Posterior vena cava (tissue), 2 donors: ENCODE measurements around the gene AP5S1. TPM values are rescaled to one million over a fixed set of nuclear protein-coding genes. Genes with fewer than 3 reads are reported as not detected.

Experiments
- DNase-seq: peaks from one replicate; pipeline ENCODE4 v3.0.0-alpha.2; 2020; ENCODE audit warnings: low spot score
- intact Hi-C, 2 donors: fragments of 100-400 bp; cut with DNase I; formaldehyde crosslinking; loops; one replicate each; pipeline versions ENCODE4 v1.14.1 to v1.14.2; 2022 to 2023
- total RNA-seq, 2 donors: library from RNA; stranded (reverse); fragmentation: NEBNext Ultra II Directional; extraction: Animal tissue kit (Norgen Biotek cat#: 25700); gene quantifications; one replicate each; pipeline ENCODE4 v1.2.1, GENCODE V29; 2021
- donor health status: DM: yes; HTN: yes; CAD: no.
- donor health status: DM: yes; HTN: yes; CAD: no.

Gene AP5S1
- total RNA-seq, 2 donors from 2014 or later = 8.8 to 11.2 TPM

DNA sequence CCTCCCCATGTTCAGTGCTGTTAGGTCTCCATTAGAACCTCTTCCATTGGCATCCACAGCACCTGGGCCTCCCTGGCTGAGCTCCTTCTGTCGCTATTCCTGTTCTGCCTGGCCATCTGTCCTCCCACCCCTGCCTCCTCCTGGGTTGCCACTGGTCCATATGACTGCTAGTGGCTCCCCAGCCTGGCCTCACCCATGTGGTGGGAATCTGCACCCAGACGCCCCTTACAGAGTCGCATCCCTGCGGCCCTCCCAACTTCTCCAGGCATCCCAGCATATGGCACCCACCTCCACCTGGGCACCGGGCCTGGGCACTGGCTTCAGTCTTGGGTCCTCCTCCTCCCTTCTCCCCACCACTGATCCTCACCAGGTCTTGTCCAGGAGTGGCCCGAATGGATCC is 16.5 kb upstream of the AP5S1 start:
- intact Hi-C loops = no loop called here
- peak; percentile 75 for DNase-seq

DNA sequence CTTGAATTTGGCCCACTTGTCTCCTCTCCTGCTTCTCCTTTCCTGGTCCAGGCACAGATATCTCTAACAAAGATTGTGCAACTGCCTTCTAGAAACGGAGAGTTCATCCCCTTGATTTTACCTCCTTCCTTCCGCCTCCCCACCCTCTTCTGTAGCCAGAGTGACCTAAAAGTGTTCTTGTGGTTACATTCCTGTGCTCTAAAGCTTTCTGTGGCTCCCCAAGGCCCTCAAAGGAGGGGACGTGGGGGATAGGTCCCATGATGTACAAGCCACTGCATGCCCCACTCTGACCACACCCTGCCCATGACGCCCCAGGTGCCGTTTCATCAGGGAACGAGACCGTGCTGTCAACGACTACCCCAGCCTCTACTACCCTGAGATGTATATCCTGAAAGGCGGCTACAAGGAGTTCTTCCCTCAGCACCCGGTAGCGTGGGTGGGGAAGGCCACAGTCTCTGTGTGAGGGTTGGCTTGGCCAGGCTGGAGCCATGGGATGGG is 16.0 kb upstream of the AP5S1 start:
- DNase-seq = peak; percentile 58
- intact Hi-C loops = no loop called here

- intact Hi-C loops = no loop called here
- DNase-seq = no peak
Measured at GRCh38 chr20:3804781-3805180, 15.6 kb upstream of the AP5S1 start.

DNA sequence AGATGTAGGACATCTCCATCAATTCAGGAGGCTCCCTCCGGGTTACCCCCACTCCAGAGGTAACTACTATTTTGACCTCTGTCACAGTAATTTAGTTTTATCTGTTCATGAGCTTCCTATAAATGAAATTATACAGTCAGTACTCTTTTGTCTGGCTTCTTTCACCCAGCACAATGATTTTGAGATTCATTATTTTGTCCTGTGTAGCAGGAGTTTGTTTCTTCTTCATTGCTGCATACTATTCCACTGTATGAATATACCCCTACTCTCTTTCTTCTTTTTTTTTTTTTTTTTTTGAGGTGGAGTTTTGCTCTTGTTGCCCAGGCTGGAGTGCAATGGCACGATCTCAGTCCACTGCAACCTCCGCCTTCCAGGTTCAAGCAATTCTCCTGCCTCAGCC is 11.8 kb upstream of the AP5S1 start:
- intact Hi-C loops = no loop called here

GRCh38 chr20:3811467-3812258 is 8.7 kb upstream of the AP5S1 start:
- intact Hi-C loops = no loop called here
- DNase-seq = peak; percentile 99

More for the DNA sequence above, 11.8 kb upstream of the AP5S1 start:
- no peak for DNase-seq

DNA sequence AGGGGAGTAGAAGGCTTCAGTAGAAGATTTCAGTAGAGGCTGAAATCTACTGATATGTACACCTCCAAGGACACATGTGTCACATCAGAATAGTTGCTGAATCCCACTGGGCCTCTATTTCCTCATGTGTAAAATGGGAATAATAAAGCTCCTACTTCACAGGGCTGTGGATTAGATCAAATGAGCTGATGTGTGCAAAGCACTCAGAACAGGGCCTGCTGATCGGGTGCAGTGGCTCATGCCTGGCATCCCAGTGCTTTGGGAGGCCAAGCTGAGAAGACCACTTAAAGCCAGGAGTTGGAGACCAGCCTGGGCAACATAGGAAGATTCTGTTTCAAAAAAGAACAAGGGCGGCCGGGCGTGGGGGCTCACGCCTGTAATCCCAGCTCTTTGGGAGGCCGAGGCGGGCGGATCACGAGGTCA is 8.1 kb upstream of the AP5S1 start:
- intact Hi-C loops = no loop called here
- peak; percentile 46 for DNase-seq

GRCh38 chr20:3812975-3813847 is 7.1 kb upstream of the AP5S1 start:
- intact Hi-C loops = no loop called here
- peak; percentile 40 for DNase-seq

DNA sequence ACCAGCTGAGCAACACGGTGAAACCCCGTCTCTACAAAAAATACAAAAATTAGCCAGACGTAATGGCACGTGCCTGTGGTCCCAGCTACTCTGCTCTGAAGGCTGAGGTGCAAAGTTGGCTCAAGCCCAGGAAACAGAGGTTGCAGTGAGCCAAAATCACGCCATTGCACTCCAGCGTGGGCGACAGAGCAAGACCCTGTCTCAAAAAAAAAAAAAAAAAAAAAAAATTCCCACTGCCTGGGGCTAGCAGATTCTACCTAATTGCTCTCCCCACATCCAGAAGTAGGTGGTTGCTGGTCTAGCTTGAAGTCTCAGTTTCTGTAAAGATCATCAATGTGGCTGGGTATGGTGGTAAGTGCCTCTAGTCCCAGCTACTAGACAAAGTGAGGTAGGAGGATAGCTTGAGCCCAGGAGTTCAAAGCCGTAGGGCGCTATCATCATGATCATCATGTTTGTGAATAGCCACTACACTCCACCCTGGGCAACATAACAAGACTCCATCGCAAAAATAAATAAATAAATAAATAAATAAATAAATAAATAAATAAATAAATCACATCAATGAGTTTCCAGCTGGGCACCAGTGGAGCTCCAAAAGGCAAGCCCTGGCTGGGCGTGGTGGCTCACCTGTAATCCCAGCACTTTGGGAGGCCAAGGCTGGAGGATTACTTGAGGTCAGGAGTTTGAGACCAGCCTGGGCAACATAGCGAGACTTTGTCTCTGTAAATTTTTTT is 6.3 kb upstream of the AP5S1 start:
- intact Hi-C loops = no loop called here
- peak; percentile 15 for DNase-seq

GRCh38 chr20:3814928-3815495 is 5.3 kb upstream of the AP5S1 start:
- intact Hi-C loops = no loop called here
- DNase-seq = peak; percentile 53

- intact Hi-C loops = no loop called here
- DNase-seq = no peak
Measured at GRCh38 chr20:3815703-3816315, 4.5 kb upstream of the AP5S1 start.

DNA sequence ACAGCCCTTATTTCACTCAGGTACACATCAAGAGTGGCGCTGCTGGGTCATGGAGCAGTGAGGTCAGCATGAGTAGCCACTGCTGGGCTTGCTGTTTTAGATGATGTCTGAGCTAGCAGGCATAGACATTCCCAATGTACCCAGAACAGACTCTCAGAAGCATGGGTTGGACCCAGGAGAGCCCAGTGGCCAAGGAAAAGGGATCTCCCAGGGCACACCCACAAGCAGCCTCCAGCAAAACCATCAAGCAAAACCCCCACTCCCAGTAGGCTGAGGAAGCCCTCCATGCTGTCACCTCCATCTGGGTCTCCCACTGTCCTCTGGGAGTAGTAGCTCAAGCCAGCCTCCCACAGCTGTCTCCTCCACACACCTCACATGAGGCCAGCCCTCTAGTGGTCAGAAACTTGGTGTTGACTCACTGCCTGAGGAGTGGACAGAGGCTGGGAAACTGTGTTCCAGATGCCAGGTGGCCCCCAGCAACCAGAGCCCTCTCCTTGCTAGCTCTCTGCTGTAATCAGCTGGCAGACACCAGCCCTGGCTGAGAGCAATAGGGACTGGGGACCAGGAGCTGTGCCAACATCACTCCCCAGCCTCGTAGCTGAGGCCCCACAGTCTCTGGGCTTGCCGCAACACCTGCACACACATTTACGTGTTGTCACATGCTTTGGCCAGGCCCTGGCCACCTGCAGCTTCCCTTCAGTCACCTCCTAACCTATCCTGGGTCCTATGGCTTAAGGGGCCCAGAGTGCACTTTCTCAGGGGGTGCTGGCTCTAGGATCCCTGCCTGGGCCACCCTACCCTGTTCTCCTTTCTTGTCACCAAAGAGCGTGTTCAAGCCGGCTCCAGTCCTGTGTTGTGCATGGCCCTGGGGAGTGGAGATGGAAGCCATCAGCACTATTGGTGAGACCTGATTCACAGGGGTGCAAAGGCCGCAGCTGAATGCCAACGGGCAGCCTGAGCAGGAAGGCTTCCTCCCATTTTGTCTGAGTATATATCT is 1.9 kb upstream of the AP5S1 start:
- peak; percentile 78 for DNase-seq
- intact Hi-C loops = loop anchor here in 1 of 2 donors (1.0 kb wide), 1 partner anchor 29 kb away; no protein-coding TSS in a partner anchor

- intact Hi-C loops = loop anchor here in 1 of 2 donors (5.0 kb wide), 1 partner anchor 32 kb away; the partner anchor contains the start of gene CENPB
- DNase-seq = no peak
Measured at GRCh38 chr20:3819411-3820047, 818 bp upstream of the AP5S1 start.

- intact Hi-C loops = loop anchor here in 1 of 2 donors (5.0 kb wide), 1 partner anchor 34 kb away; the partner anchor contains the start of gene CENPB
- DNase-seq = no peak
Measured at GRCh38 chr20:3820901-3821727, 767 bp downstream of the AP5S1 start.

DNA sequence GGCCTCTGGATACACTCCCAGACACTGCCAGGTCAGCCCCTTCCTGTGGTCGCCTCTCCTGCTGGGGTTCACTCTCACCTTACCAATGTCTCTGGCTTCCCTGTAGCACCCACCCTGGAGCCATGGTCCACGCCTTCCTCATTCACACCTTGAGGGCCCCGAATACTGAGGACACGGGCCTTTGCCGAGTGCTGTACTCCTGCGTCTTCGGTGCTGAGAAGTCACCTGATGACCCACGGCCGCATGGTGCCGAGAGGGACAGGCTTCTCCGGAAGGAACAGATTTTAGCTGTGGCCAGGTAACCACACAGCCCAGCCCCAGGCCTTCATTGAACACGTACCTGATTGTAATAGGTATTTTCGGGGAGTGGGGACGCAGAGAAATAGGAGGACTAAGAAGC is 1.6 kb downstream of the AP5S1 start:
- DNase-seq = no peak

DNA sequence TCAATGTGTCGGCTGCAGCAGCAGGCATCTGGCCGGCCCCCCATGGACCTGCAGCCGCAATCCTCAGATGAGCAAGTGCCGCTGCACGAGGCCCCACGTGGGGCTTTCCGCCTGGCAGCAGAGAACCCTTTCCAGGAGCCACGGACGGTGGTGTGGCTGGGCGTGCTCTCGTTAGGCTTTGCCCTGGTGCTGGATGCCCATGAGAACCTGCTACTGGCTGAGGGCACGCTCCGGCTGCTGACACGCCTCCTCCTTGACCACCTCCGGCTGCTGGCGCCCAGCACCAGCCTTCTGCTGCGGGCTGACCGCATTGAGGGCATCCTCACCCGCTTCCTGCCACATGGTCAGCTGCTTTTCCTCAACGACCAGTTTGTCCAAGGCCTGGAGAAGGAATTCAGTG is 3.5 kb downstream of the AP5S1 start:
- intact Hi-C loops = loop anchor here in 1 of 2 donors (5.0 kb wide), 1 partner anchor 37 kb away; the partner anchor contains the start of gene CENPB
- no peak for DNase-seq

More for the DNA sequence above, 1.6 kb downstream of the AP5S1 start:
- intact Hi-C loops = loop anchor here in 1 of 2 donors (5.0 kb wide), 1 partner anchor 35 kb away; the partner anchor contains the start of gene CENPB

- intact Hi-C loops = no loop called here
- DNase-seq = no peak
Measured at GRCh38 chr20:3825526-3825925, 5.2 kb downstream of the AP5S1 start.
